COR-L47 (cell line): ENCODE data around the gene PDX1.
A peak's percentile ranks its signal among the peaks of the same experiment; 100 is the strongest.
"Not testable (repeated sequence)": the region's sequence is repeated elsewhere in the genome, so short reads cannot be mapped to it uniquely, and the experiment has no call there.

Experiments used
- DNase-seq: peaks from one replicate; lab custom pipeline; 2025; lab: John Stamatoyannopoulos, UW

PDX1 gene

DNA sequence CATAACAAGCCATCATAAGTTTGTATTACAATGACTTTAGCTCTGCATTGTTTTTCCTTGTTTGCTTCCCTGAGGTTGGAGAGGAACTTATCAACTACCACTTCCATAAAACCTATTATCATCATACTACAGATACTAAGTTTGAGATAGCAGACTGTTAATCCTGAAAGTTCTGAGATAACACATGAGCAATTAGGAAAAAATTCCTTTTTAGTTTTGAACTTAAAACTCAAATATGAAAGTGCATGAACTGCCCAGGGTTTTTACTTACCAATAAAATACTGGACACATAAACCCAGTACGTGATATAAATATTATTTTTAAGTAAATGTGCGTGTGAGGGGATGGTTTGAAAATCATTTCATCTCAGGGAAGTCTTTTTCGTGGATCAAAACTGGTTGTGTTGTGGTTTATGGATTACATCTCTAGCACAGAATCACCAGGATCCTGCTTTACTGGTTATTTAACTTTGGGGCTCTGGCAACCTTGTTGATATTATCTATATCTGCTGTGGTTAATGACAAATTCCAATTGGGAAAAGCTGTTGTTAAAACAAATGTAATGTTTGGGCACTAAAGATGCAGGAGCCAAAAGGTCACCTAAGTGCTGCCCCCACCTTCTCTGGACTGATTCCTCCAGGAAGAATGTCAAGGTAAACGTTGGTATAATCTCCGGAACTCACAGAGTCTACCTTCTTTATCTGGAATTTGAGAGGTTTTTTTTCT is 36.9 kb downstream of the PDX1 start:
- no peak for DNase-seq

DNA sequence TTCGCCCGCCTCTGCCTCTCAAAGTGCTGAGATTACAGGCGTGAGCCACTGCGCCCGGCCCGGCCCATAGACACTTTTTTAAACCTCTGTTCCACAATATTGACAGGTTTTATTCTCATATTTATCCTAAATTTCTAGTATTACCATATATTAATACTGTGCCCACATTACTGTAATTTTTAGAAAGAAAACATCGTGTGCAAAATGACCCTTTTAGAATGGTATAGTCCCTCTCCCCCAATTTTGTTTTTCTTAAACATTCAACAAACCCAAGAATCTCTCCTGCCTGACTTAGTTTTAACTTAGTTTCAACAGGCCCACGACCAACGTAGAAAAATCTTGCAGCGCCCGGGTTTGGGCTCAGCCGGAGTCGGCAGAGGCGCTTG is 40.2 kb downstream of the PDX1 start:
- no peak for DNase-seq

DNA sequence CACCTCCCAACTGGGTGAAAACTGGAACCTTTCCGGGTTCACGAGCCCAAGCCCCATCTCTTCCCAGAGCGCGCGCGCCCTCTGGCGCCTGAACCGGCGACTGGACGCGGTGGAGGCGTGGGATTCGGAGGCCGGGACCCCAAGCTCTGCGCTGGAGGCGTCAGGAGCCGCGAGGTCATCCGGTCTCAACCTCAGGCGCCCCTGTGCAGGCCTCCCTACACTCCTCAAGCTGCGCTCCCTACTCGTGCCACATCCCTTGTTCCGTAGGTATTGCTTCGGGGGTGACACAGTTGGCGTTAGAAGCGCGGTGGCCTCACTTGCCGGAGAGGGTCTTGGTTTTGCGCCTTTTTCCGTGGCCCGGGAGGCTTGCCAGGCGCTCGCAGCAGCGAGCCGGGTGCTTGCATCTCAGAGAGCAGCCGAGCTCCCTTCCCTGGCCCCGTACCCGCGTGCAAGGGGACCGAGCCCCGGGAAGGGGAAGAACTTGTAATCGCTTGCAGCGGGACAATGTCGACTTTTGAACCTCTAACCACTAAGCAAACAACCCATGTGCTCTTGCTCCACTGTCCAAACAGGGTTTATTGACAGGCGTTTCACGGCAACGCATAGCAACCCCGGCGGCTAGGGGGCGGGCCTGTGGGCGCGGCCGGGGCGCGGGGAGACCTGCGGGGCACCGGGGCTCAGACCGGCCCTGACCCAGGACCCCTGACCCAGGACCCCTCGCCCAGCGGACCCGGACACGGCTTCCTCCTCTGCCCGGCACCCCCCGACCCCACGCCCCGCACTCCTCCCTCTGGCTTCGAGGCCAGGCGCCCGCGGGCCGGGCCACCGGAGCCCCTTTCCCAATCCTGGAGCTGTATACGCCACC is 40.8 kb downstream of the PDX1 start:
- DNase-seq, result peak; percentile 54

DNA sequence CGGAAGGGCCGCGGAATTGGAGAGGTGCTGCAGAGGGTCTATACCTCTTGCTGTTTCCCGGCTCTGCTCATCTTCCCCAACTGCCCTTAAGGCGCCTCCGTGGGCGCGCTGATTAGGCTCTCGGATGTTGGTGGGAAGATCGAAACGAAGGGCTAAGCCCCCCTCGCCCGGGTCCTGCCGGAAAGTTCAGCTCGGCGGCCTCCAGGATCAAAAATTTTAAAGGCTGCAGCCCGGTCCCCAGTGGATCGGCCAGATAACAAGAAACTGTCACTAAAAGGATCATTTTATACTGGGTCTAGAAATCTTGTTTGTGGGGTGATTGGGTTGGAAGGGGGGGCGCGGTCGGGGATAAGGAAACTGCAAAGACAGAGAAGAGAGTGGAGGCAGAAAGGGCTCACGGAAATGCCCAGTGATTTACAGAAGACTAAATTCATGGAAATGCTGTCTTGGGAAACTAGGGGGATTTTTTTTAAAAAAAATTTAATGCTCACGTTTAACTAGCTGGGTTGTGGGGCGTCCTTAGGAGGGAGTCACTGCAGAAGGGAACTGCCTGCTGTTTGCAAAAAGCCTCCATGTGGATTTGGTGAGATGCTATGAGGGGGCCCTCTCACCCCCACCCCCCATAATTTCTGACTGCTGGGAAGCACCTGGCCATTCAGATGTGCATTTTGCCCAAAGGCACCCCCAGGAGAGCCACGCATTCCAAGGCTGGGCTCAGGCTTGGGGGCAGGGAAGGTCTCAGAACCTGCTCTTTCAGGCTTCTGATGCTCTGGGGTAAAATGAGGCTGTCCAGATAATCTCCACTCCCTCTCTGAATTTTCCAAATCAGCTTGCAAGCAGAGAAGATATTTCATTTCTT is 41.7 kb downstream of the PDX1 start:
- no peak for DNase-seq

DNA sequence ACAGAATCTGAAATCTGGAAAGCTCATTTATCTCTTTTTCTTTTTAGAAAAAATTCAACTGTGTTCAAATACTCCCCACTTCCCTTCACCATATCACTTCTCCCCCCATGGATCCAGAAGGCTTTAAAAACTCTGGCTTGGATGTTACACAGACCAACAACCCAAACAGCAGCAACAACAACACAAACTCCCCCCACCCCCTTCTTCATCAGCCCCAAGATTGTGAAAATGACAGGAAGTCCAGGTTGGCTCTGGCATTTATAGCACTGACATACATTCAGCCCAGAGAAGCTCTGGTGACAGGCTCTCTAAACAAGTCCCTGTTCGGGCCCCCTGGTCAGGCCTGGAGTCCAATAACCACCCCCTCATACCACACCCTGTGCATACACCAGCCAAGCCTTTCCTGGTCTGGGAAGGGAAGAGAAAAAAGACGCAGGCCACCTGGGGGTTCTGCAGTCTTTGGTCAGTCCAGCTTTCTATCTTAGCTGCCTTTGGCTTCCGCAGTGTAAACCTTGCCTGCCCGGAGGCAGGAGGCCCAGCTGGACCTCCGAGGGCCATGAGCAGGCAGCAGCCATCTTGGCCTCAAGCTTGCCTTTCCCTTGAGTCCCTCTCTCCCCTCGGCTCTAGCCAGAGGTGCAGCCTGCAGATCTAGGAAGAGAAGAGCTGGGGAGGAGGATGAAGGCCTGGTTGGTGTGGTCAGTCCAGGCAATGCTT is 42.5 kb downstream of the PDX1 start:
- no peak for DNase-seq

DNA sequence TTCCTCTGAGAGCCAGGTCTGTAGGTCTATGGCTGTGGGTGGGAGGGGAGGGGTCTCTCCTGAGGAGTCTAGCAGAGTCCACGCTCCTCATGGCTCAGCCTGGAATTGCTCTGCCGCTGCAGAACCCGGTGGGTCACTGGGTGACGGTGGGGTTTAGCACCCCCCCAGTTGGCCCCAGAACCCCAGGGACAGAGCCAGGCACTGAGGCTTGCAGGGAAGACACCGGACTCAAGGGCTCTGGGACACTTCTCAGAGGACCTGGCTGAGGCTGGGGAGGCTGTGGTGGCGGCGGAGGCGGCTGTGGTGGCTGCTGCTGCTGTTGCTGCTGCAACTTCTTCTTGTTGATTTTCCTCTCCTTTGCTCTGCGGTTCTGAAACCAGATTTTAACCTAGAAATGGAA is 43.2 kb downstream of the PDX1 start:
- DNase-seq, result no peak

DNA sequence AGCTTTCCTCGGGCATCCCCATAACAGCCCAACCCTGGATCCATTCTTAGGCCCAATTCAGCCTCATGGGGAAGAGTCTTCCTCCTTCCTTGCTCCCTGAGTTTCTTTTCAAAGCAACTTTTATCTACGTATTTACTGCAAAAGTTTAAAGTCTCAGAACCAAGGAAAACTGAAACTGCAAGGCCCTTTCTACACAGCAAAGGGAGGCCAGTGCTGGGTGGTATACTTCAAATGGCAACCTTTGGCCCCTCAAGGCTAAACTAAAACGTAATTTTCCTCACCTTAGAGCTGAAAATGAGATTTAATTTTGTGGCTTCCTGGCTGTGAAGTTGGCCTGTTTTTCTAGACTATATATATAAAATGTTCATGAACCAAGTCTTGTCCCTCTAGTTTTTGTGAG is 43.7 kb downstream of the PDX1 start:
- no peak for DNase-seq

DNA sequence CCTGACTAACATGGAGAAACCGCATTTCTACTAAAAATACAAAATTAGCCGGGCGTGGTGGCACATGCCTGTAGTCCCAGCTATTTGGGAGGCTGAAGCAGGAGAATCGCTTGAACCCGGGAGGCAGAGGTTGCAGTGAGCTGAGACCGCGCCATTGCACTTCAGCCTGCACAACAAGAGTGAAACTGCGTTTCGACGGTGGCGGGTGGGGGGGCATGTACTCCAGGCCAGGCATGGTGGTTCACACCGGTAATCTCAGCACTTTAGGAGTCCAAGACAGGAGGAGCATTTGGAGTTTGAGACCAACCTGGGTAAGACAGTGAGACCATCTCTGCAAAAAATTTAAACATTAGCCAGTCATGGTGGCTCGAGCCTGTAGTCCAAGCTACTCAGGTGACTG is 44.4 kb downstream of the PDX1 start:
- DNase-seq, result not testable (repeated sequence)

DNA sequence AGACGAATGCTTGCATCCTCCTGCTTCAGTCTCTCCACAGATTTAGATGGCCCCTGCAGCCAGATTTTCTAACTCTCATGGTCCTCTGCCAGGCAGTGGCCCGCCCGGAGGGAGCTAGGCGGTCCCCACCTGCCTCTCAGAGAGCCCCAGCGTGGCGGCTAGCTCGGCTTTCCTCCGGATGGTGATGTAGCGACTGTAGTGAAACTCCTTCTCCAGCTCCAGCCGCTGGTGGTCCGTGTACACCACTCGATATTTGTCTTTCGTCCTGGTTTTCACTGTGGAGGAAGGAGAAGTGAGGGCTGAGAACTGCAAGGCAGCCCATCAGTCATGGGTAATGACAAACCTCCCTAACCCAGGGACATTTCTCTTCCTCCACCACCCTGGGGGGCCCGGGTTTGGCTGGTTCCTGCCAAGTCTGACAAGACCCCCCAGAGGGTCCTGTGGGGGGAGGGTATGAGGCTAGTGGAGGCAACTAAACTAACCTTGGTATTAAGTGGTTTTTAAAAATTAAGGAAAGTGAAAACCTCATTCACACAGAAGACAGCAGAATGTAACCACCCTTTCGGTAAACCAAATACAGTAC is 45.0 kb downstream of the PDX1 start:
- no peak for DNase-seq

DNA sequence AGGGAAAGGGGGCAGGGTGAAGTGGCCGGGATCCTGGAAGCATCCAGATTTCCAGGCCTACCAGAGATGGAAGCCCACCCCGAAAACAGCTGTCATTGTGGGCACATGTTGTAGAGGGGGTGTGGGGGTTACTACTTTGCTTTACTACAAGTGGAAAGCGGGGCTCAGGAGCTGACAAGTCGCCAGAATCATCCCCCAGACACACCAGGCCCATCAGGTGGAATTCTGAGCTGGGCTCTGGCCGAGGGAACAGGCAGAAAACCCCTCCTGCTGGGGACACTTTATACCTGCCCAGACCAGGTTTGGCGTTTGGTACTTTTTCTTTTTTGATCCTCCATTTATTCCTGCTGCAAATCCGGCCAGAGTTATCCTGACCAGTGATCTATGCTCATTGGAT is 45.5 kb downstream of the PDX1 start:
- no peak for DNase-seq

DNA sequence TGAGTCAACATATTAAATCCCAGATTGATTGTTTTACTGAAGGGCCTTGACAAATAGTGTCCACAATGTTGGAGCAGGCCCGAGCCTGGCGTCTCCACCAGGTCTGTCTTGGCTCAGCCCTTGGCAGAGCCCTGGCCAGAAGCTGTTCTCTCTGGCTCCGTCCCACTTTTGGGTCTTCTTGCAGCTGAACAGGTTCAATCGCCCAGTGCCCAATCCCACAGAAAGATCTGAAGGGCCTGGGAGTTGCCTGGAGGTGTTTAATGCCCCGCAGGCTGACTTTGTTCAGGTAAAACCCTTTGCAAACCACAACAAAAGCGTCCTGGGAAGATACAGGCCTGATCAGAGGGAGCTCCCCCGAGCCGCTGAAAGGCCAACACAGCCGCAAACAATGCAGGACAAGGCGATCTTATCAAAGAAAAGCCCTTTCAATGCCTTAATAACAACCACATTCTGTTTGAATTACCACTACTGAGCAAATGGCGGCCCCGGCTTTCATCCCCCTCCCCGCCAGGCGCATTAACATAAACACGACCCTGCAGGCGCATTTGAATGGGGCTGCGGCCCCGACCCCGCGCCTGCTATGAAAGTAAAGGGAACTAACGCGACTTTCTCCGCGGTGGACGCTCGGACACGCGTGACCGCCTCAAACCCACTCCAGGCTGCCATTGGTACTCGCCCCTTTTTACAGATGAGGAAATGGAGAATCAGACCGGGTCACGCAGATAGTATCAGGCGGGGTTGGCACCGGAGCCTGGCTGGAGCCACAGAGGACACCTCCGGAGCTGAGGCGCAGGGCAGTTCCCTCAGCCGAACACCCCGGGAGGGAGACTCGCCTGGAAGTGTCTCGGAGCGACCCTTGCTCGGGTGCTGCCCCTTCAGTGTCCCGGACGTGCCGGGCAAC is 46.2 kb downstream of the PDX1 start:
- DNase-seq, result no peak

DNA sequence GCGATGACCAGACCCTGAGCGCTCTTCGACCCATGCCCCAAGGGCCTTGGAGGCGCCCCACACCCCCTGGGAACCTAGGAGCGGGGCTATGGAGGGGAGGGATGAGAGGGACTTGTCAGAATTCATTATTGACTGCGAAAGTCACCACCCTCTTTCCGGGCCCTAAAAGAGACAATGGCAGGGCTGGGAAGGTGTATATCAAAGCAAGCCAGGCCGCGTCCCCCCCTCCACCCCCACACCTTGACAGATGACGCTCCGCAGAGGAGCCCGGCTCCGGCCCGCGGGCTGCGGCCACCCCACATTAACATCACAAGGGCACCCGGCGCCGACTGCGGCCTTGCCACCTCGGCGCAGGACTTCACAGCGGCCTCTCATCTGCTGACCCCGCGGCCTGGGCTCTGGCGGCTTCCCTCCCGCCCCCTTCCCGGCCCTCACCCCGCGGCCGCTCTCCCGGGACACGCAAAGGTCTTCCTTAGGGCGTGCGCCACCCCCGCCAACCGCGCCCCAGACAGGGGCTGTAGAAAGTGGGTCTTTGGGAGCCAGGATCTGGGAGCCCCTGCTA is 46.9 kb downstream of the PDX1 start:
- DNase-seq, result no peak

DNA sequence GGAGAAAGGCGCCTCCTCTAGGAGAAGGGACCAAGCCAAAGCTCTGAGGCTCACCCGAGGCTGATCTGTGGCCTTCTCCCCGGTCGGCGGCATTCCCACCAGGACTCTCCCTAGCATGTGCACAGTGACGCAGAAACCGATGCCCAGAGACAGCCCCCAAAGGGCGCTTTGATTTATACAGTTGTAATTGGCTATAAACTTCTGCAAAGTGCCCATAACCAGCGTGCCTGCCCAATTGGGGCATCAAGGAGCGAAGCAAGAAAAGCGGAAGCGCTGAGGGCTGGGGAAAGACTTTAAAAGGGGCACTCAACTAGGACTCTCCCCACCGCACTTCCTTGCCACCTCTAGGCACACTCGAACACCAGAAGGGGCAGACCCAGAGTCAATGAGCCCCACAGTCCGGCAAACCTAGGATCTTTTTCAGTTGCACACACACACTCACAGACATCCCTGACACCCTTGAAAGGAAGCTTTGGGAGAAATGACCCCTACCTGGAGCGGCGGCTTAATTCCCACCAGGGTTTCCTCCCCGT is 47.5 kb downstream of the PDX1 start:
- no peak for DNase-seq

DNA sequence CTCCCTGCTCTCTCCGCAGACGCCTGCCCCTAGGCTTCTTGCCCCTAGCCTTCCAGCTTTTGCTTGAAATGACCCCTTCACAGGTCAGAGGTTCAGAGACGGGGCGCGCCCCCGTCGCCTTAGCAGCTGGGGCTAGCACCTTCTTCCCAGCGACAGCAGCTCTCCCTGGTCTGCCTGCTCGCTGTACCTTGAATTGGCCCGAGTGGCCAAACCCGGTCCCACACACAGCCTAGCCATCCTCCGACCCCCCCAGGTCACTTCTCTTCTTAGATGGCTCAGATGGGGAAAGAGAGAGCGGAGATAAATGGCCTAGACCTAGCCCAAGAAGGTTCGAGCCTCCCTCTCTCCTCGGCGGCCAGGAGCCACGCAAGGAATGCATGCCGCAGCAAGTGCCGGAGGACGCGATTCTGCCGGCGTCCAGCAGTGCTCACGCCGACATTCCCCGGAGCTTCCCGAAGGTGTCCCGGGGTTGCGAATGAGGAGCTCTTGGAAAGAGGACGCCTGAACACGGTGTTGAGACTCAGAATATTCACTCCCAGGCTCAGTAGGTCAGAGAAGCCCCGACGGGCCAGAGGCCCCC is 48.0 kb downstream of the PDX1 start:
- no peak for DNase-seq

DNA sequence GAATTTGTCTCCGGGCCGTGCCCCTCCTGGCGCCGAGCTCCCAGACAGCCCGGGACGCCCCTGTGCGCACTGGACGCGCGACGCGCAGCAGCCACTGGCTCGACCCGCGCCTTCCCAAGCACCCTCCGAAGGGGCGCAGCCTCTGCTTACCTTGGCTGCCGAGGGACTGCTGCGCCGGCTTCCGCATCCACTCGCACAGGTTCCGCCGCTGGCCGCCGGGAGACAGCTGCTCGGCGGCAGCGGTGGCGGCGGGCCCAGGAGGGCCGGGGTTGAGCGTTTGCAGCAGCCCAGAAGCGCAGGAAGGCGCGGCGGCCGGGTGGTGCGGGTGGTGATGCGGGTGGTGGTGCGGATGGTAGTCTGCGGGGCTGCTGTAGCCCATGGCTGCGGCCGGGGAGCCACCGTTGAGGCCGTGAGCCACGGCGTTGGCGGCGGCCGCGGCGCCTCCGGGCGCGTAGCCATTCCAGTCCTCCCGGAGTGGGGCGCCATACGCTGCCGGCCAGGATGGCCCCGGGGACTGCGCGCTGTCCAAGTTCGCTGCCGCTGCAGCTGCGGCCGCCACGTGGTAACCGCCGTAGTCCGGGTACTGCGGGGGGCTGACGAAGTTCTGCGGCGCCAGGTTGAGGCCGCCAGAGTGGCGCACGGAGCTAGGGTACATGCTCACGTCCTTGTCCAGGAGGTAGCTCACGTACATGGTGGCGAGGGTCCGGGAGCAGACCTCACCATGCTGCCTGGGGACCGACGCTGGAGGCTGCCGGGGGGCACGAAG is 48.7 kb downstream of the PDX1 start:
- DNase-seq, result no peak

DNA sequence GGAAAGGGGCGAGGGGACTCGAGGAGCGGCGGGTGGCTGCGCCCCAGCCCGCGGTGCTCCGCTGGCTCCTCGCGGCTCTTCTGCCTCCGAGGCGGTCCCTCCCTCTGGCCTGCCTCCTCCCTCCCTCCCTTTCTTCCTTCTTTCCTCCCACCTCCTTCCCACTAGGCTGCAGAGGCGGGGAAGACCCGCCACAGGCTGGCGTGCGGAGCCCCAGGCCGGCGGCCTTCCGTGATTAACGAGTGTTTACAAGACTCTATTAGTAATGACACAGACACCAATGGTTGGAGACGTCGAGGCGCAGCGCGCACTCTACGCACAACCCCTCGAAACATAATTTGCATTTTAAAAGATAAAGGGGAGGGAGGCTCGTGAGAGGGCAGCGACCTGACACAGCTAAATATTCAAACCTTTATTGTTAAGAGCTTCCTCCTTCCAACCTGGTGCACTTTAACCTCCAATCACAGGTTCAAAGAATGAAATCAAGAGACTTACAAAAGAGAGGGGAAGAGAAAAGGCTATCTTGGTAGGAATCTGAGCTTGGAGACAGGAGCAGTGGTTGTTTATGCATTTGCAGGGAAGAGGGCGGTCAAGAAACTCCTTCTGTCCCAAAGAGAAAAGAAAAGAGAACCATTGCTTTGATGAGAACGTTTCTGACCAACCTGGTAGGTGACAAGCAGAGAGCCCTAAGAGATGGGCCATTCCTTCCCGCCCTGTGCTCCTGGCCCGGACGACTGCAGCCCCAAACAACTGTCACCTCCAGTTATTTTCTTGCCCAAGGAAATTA is 49.5 kb downstream of the PDX1 start, which contains the start of gene CDX2:
TSS of gene CDX2 (minus strand) at position 234 of the 784 bp plus-strand sequence. CDS start 309 bp downstream, outside the sequence.
- DNase-seq, result no peak

DNA sequence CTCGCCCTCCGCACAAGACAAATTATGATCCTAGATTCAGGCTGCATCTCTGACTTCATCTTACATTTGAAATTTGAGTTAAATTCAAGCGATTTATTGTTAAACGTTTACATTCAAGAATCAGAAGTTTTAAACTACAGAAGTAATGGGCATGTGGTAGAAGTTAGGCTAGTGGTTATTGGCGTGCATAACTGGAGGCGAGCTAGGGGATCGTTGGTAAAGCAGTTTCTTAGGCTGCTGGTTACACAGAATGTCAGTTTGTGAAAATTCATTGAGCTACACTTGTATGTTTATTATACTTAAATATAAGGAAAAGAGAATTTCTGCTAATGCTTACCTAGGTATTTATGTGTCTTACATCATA is 50.0 kb downstream of the PDX1 start:
- no peak for DNase-seq
